Fibroblast of skin of right biceps (primary cell): ENCODE measurements around the gene DIPK1B.
"Not testable (repeated sequence)": the region's sequence is repeated elsewhere in the genome, so short reads cannot be mapped to it uniquely, and the experiment has no call there.

Experiments
- DNase-seq: peaks from one replicate; pipeline ENCODE4 v3.0.0-alpha.2; 2013

DIPK1B gene

DNA sequence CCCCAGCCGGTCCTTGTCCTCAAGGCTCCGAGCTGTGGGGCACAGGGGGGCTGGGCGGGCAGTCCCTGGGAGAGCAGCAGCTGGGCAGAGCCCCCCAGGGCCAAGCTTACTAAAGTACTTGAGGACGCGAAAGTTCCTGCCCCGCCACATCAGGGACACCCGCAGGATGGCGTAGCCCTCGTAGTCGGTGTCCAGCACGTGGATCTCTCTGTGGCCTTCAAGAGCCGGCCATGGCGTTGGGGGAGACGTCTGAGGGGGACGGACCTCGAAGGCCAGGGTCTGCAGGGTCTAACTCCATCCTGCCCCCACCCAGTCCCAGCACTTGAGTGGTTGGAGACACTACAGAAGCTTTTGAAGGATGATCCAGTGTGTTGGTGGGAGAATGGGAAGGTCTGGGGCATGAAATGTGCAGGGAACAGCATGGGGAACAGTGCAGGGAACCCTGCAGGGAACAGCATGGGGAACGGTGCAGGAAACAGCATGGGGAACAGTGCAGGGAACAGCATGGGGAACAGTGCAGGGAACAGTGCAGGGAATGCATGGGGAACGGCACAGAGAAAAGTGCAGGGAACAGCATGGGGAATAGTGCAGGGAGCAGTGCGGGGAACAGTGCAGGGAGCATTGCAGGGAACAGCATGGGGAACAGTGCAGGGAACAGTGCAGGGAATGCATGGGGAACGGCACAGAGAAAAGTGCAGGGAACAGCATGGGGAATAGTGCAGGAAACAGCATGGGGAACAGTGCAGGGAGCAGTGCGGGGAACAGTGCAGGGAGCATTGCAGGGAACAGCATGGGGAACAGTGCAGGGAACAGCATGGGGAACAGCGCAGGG, 43.1 kb downstream of the DIPK1B start:
- not testable (repeated sequence) for DNase-seq

DNA sequence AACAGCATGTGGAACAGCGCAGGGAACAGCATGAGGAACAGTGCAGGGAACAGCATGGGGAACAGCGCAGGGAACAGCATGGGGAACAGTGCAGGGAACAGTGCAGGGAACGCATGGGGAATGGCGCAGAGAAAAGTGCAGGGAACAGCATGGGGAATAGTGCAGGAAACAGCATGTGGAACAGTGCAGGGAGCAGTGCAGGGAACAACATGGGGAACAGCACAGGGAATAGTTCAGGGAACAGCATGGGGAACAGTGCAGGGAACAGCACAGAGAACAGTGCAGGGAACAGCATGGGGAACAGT, 43.7 kb downstream of the DIPK1B start:
- DNase-seq = no peak

DNA sequence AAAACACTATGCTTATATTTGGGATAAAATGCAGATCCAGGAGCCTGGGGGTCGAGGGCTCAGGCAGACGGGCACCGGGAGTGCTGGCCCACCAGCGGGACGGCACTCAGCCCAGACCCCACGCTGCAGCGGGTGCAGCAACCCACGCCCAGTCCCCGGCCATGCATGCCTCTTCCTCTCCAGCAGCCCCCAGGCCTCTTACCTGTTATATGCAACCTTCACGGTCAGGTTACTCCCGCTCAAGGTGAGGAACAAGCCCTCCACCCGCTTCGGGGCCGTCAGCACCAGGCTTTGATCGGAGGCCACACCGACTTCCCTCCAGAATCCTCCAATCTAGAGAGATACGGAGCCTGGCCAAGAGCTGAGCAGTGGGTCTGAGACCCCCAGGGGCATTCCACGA, 44.5 kb downstream of the DIPK1B start:
- DNase-seq = no peak

DNA sequence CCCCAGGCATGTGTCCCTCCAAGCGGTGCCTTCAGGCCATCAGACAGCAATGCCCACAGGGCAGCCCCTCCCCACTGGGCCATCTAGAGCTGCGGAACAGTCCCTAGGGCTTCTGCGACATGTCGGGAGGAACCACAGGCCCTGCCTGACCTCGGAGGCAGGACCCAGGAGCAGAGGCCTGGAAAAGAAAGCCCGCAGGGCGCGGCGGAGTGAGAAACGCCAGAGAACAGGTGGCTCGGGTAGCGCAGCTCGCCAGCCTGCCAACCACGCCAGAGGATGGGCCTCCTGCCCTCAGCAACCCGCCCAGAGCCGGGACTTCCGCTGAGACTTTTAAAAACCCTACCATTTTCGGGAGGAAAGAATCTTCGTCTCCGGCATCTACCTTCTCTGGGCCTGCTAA, 45.0 kb downstream of the DIPK1B start:
- no peak for DNase-seq

DNA sequence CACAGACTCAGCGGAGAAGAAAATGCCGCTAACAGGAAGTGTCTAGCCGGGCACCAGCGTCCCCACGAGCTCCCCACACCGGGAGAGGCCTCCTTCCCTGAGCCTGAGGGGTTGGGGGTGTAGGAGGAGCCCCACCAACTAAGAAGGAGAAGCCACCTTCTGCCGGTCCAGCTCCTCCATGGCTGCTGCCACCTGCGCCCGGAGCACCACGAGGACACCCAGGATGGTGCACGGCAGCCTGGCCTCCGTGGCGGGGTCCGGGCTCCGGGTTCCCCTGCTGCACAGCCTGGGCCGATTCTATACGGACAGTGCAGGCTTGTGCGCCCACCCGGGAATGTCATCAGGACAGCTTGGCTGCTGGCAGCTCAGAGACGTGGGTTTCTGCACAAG, 45.4 kb downstream of the DIPK1B start:
- no peak for DNase-seq

DNA sequence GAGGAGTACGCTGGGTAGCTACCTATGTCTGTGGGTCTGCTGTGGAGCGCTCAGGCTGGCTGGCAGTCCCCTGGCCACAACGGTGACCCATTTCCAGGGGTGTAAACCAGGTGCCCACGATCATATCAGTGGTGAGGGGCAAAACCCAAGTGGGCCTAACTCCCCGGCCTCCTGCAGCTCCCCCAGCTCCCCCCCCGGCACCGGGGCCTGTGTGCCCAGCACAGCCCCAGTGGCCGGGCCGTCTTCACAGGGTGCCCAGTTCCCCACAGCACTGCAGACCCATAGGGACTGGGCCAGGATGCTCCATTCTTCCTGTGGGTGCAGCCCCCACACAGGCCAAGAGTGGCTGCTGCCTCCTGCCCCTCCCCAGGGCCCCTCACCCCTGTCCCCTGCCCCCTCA, 46.6 kb downstream of the DIPK1B start:
- DNase-seq = no peak

DNA sequence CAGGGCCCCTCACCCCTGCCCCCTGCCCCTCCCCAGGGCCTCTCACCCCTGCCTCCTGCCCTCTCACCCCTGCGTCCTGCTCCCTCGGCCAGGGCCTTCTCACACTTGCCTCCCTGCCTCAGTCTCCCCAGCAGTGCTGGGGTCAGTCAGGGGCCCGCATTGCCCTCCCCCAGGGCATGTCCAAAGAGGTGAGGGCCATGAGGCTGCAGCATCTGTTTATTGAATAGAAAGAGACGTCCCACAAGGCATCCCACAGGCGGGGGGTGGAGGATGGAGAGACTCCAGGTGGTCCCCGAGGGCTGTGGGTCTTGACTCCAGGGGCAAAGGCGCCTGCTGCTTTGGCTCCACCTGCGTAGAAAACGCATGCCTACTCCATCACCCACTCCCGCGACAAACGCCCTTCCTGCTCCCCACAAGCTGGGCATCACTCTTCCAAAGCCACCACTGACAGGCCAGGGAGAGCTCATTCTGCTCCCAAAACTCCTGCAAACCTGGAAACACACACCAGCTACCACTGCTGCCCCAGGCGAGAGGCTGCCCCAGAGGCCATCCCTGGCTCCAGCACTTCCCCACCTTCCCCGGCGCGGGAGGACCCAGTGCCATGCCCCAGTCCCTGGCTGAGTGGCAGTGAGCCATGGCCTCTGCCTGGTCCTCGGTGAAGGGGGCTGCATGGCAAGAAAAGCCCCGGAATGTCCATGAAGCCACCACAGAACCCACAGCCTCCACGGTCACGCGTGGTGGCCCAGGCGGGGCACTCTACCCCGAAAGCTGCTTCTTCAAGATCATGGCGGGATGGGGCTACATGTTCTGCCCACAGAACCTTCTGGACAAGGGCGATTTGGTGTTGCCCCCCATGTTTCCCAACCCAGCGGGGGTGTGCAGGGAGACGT, 47.3 kb downstream of the DIPK1B start:
- DNase-seq = no peak

DNA sequence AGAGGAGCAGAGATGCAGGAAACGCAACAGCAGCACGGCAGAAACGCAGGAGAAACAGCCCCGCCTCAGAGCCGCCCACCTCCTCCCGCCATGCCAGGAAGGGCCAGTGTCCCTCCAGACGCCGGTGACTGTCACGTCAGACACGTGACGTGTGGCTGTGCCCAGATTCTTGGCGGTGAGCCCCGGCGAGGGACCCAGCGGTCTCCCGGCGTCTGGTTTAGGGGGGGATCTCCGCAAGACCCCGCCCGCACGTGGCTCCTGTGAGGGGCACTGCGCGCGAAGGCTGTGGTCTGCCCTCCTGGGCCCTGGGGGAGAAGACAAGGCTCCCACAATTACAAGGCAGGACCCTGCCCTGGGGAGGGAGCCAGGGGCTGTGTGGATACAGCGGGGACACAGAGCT, 48.1 kb downstream of the DIPK1B start:
- DNase-seq = no peak

DNA sequence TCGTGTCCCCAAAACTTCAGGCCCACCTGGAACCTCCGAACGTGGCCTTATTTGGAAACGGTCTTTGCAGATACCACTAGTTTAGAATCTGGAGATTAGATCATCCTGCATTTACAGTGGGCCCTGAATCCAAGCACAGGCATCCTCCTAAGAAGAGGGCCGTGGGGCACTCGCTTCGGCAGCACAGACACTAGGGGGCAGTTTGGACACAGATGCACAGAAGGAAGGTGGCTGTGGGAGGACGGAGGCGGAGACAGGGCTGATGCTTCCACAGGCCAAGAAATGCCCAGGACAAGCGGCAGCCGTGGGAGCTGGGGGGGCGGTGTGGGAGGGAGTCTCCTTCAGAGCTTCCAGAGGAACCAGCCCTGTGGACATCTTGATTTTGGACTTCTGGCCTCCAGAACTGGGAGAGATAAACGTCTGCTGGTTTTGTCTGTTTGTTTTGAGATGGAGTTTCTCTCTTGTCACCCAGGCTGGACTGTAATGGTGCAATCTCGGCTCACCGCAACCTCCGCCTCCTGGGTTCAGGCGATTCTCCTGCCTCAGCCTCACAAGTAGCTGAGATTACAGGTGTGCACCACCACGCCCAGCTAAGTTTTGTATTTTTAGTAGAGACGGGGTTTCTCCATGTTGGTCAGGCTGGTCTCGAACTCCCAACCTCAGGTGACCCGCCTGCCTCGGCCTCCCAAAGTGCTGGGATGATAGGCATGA, 48.6 kb downstream of the DIPK1B start:
- DNase-seq = peak; percentile 46

DNA sequence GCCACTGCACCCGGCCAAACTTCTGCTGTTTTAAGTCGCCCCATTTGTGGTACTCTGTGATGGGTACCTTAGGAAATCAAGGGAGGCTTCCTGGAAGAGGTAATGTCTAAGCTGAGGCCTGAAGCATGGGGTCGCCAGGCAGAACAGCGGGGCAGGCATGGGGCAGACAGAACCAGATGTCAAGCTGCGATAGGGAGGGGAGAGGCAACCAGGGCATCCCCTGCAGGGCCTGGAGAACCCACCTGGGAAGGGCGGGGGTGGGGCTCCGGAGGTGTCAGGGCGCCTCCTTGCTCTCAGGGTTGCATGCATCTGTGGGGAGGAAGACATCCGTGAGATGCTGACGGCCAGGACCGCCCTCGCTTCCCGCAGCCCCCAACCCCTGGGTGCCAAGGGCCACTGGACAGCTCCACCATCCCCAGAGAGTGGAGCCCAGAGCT, 49.2 kb downstream of the DIPK1B start:
- DNase-seq = no peak

DNA sequence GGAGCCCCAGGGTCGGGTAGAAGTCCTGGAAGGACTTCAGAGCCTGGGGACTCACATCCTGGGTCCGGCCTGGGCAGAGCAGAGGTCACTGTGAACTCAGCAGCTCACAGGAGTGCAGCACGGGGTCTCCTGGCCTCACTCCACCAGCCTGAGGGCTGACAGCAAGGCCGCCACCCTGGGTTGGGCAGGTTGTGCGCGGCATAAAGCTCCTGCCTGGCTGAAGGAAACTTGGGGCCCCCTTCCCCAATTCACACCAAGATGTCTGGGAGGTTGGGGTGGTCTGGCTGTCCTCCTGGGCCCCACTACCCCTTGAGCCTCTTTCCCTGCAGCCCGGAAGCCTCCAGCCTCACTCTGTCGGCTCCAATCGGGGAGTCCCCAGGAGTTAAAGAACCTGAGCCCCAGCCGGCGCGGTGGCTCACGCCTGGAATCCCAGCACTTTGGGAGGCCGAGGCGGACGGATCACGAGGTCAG, 49.9 kb downstream of the DIPK1B start:
- DNase-seq = no peak

DNA sequence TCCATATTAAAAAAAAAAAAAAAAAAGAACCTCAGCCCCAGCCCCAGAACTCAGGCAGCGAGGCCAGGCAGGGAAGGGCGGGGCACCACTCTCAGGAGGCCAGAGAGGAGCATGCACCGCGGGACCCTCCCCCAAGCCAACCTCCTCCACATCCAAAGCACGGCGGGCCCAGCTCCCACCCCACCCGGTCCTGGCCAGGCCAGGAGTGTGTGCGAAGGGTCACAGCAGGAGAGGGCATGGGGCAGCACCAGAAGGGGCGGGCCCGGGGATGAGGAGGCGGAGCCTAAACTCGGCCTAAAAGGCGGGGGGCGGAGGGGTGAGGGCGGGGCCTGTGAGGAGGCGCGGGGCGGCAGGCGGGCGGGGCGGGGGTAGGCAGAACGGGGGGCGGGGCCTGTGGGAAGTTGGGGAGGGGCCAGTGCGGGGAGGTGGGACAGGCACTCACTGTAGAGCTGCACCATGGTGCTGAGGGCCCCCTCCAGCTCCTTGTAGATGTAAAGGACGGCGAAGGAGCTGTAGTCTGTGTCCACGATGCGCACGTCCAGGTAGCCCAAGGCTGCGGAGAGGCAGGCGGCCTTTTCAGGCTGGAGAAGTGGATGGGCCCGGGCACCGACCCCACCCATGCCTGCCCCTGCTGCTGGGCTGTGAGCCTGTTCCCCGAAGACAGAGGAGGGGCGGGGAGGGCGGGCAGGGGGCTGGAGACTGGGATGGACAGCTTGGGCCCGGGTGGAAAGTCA, 50.7 kb downstream of the DIPK1B start:
- DNase-seq = peak; percentile 40

DNA sequence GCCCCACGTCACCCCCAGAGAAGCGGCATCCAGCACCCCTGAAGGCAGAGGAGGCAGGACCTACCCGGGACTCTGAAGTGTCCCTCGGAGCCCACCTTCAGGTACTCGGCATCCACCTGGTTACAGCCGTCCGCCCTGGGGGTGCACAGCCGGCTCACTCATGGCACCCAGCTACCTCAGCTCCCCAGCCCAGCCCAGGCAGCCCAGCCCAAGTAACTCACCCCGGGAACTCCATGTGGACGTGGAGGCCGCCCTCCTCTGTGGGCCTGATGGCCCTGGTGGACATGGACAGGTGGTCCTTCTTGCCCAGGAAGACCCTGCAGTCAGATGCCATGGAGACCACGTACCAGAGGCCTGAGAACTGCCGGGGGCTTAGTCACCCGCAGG, 51.3 kb downstream of the DIPK1B start:
- no peak for DNase-seq

DNA sequence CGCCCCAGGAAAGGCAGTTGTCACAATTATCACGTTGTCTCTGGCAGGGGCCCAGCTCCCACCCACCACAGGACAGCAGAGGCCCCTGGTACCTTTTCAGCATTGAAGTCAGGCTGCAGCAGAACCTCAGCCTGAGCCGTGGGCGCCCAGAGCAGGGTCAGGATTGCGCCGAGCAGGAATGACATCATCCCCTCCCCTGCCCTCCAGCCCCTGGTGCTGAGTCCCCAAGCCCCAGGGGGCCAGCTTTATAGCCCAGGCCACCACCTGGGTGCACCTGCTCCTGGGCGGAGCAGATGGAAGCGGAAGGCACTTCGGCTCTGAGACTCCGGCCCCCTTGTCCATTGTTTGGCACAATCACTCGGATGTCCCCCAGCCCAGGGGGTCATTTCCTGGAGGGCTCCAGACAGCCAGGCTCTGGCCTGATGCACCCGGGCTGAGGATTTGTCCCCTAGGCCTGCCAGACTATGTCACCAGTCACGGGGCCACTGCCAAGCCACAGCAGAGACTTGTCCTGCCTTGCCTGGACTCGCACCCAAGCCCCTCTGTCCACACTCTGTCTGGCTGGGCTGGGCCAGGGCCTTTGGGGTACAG, 52.0 kb downstream of the DIPK1B start, which contains the start of gene LCN15:
Gene LCN15, minus strand, starts transcription at position 218 of the 591 bp plus-strand sequence. Its CDS starts 30 bp downstream, at position 188.
- no peak for DNase-seq

DNA sequence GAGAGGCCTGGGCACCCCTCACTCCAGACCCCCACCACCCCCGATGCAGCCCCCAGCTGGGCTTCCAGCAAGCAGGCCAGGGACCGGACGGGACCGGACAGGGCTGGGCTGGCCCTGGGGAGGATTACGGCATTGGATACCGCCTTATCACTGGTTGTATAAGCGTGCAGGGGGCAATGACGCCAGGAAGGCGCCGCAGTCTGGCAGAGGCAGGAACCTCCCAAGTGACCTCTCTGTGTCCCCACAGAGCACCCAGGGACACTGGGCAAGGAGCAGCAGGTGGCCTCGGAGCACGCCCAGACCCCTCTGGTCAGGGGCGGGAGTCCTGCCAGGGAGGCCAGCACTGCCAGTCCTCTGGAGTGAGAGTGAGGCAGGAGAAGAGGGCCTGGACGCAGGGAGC, 52.7 kb downstream of the DIPK1B start:
- no peak for DNase-seq

DNA sequence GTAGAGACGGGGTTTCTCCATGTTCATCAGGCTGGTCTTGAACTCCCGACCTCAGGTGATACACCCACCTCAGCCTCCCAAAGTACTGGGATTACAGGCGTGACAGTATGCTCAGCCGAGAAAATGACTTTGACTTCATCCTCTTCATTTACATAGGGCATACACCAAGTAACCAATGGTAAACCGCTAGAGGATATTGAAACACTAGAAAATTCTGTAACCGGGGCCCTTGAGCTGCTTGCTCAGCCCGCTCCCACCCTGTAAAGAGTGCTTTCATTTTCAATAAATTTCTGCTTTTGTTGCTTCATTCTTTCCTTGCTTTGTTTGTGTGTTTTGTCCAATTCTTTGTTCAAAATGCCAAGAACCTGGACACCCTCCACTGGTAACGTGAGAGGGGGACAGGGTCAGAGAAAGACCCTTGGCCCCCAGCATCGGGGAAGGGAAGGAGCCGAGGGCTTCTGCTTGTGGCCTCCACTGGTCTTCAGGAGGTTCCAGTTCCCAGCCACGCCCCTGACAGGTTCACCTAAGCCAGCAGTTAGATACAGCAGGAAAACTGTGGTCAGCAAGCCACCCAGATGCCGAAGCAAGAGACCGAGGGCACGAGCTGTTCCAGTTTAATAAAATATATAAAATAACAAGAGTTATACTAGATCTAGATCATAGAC, 53.5 kb downstream of the DIPK1B start:
- not testable (repeated sequence) for DNase-seq

DNA sequence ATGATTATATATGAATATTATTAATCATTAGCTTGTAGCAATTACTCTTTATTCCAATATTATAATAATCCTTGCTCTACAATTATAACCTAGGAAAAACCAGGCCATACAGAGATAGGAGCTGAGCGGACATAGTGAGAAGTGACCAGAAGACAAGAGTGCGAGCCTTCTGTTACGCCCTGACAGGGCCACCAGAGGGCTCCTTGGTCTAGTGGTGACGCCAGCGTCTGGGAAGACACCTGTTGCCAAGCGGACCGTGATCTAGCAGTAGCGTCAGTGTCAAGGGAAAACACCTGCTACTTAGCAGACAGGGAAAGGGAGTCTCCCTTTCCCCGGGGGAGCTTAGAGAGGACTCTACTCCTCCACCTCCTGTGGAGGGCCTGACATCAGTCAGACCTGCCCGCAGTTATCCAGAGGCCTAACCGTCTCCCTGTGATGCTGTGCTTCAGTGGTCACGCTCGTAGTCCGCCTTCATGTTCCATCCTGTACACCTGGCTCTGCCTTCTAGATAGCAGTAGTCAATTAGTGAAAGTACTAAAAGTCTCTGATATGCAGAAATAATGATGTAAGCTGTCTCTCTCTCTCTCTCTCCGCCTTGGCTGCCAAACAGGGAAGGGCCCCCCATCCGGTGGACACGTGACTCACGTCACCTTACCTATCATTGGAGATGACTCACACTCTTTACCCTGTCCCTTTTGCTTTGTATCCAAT, 54.2 kb downstream of the DIPK1B start:
- peak; percentile 22 for DNase-seq

DNA sequence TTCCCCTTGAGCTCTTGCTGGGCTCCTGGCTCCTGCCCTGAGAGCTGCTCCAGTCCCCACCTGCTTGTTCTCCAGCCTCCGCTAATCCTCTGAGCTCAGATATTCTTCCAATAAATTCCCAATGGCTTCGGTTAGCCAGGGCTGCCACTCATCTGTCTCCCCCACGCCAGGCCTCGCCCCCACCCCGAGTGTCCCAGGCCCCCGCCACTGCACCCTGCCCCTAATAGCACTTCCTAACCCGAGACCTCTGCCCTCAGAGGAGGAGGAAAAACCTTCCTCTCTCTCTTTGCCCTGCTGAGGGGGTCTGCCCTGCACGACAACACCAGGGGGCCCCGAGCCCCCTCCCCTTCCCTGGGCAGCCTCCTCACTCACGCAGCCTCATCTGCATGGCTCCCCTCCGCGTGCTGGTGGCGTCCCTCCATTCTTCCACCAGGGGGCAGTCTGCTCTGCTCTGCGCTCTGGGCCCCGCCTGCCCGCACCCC, 57.4 kb downstream of the DIPK1B start:
- DNase-seq = no peak

DNA sequence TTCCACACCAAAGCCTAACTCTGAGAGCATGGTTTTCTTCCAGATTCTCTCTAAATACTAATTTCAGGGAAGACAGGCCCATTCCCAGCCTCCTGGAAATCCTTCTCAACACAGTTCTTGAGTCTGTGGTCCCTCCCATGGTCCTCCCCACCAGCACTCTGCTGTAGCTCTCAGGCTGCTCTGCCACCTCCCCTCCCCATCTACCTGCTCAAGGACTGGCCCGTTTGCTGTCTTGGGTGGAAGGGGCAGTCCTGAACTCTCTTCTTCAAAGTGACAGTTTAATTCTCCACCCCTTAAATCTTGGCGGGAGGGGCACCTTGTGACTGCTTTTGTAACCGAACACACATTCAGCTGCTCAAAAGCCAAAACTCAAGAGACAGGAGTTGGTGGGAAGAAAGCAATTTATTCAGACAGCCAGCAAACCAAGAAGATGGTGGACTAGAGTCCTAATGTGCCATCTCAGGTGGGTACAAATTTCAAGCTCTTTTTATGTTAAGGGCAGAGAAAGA, 59.6 kb downstream of the DIPK1B start:
- no peak for DNase-seq

DNA sequence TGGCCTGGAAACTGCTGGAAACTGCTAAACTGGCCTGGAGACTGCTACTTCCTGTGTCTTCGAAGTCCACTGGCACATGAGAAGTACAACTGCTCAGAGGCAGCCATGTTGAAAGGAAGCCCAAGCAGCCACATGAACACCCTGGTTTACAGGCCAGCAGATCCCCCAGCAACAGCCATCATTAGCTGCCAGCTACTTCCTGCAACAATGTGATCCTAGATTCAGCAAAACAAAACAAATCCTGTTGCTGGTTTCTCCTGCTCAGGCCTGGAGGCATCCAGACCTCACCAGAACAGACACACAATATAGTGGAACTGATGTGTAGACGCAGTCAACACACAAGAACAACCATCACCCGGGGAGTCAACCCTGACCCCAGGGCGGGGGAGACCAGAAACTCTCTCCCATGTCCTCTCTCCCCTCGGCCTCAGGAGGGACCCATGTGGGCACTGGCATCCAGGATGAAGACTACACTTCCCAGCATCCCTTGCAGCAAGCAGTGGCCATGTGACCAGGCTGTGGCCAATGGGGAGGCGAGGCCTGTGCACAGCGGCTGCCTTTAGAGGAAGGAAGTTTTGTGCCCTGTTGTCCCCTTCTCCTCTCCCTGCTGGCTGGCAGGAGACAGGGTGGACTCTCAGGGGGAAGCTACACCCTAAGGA, 61.1 kb downstream of the DIPK1B start:
- DNase-seq = no peak
